HepG2 (cell line): ENCODE data around the gene KCTD15. TPM values are rescaled to one million over a fixed set of nuclear protein-coding genes. Genes with fewer than 3 reads are reported as not detected.

Experiments used
- DRAP1 ChIP-seq: IDR thresholded peaks from 2 replicates; pipeline ENCODE4 v1.6.1; 2016; ENCODE audit warnings: missing genetic modification reagents, missing compliant biosample characterization
- FOSL1 ChIP-seq: sonication (generic); formaldehyde crosslinking; IDR thresholded peaks from 2 replicates; pipeline ENCODE4 v1.9.0; 2021; ENCODE audit warnings: missing genetic modification reagents, borderline replicate concordance
- FOSL2 ChIP-seq: sonication (generic); formaldehyde crosslinking; IDR thresholded peaks from 2 replicates; pipeline ENCODE4 v1.4.0; 2020; ENCODE audit warnings: missing genetic modification reagents
- GLI4 ChIP-seq: sonication (generic); formaldehyde crosslinking; IDR thresholded peaks from 2 replicates; pipeline ENCODE4 v1.5.1; 2020; ENCODE audit warnings: missing genetic modification reagents, mild to moderate bottlenecking, moderate library complexity, borderline replicate concordance
- NONO ChIP-seq, 2 experiments: fragments of 450-650 bp in 1 of 2; sonication (generic) in 1 of 2; formaldehyde crosslinking in 1 of 2; IDR thresholded peaks in 1 of 2; conservative IDR thresholded peaks in 1 of 2; 2 replicates each; pipeline versions ENCODE4 v1.6.1 to v1.8.0; 2017 to 2022; ENCODE audit warnings: mild to moderate bottlenecking in 1 of 2, missing genetic modification reagents in 1 of 2, moderate library complexity in 1 of 2
- RFXAP ChIP-seq: sonication (generic); formaldehyde crosslinking; IDR thresholded peaks from 2 replicates; pipeline ENCODE4 v1.4.0; 2020; ENCODE audit warnings: missing genetic modification reagents, borderline replicate concordance
- RXRB ChIP-seq: IDR thresholded peaks from 2 replicates; pipeline ENCODE4 v1.6.1; 2016; ENCODE audit warnings: borderline replicate concordance, missing genetic modification reagents, missing compliant biosample characterization
- TEAD2 ChIP-seq: sonication (generic); formaldehyde crosslinking; IDR thresholded peaks from 2 replicates; pipeline ENCODE4 v1.9.0; 2021; ENCODE audit warnings: missing genetic modification reagents
- ZBTB7A ChIP-seq: sonication (generic); formaldehyde crosslinking; IDR thresholded peaks from 2 replicates; pipeline ENCODE4 v1.8.0; 2022; ENCODE audit warnings: mild to moderate bottlenecking, missing genetic modification reagents
- ZNF18 ChIP-seq: sonication (generic); formaldehyde crosslinking; IDR thresholded peaks from 2 replicates; pipeline ENCODE4 v1.8.0; 2022; ENCODE audit warnings: mild to moderate bottlenecking, missing genetic modification reagents; ENCODE audit not compliant: insufficient replicate concordance
- ZNF318 ChIP-seq: sonication (generic); formaldehyde crosslinking; IDR thresholded peaks from 2 replicates; pipeline ENCODE4 v1.4.0; 2020; ENCODE audit warnings: mild to moderate bottlenecking, missing genetic modification reagents
- ZNF350 ChIP-seq: sonication (generic); formaldehyde crosslinking; IDR thresholded peaks from 2 replicates; pipeline ENCODE4 v1.4.0; 2020; ENCODE audit warnings: mild to moderate bottlenecking, low read depth, missing genetic modification reagents, borderline replicate concordance
- ZNF367 ChIP-seq: sonication (generic); formaldehyde crosslinking; IDR thresholded peaks from 2 replicates; pipeline ENCODE4 v1.4.0; 2020; ENCODE audit warnings: missing genetic modification reagents, borderline replicate concordance
- ZNF569 ChIP-seq: sonication (generic); formaldehyde crosslinking; IDR thresholded peaks from 2 replicates; pipeline ENCODE4 v1.5.0; 2020; ENCODE audit warnings: mild to moderate bottlenecking, missing genetic modification reagents, moderate library complexity, borderline replicate concordance
- polyA plus RNA-seq, 8 experiments: library from polyadenylated mRNA; depleted of rRNA in 3 of 8; stranded (reverse) in 7 of 8; unstranded in 1 of 8; fragments of >200 nt; fragmentation: Illumina TruSeq in 4 of 8; extraction: Trizol in 4 of 8; gene quantifications; 2 replicates each; pipeline versions ENCODE4 v1.2.1 to v1.2.3, GENCODE V29; 2011 to 2016; ENCODE audit warnings: low read depth in 4 of 8, missing spikeins in 1 of 8, mixed read lengths in 1 of 8; ENCODE audit not compliant: insufficient read depth in 1 of 8
- total RNA-seq, 5 experiments: library from RNA; depleted of rRNA; stranded (reverse); fragments of >200 nt; fragmentation: Illumina TruSeq; extraction: Trizol; gene quantifications; 2 replicates each; pipeline ENCODE4 v1.2.3, GENCODE V29; 2016; ENCODE audit warnings: low read depth in 1 of 5
- TF ChIP-seq, protein P1 (sequence below): sonication (generic); formaldehyde crosslinking; IDR thresholded peaks from 2 replicates; pipeline ENCODE4 v1.4.0; 2020; ENCODE audit warnings: missing genetic modification reagents, low read depth, mild to moderate bottlenecking, borderline replicate concordance

KCTD15 gene
- total and polyA plus RNA-seq, 2 of the 13 experiments (the other 11 are each of a cell fraction or from before 2014, with no cell fraction given) = 13.2 to 16.7 TPM

DNA sequence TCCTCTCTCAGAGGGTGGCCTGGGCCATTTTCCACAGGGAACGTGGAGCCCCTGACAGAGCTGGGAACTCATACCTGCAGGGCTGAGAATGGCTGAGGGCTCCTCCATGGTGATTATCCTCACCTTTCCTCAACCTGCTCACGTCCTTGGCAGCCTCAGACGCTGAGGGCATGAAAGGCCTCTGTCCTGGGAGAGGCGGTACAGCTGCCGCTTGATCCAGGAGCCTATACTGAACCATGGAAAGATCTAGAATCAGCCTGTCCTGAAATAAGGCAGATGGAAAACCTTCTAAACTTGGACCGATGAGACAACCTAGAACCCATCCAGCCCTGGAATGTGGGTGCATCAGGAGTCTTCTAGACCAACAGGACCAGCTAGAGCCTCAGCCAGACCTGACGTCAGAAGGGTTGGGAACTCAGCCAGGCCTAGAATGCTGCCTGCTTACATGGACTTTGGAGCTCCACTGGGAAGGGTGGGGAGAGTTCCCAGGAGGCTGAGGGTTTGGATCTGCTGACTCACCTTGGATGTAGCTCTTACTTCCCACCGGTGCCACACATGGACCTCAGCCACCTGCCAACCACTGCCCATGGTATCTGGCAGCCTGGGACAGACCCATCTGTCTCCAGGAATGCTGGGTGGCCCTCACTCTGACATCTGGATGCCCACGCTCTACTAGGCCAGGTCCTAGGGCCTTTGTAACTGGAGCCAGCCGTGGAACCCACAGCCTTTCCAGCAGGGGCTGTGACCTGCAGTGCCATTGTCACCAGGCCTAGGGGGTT, 7.5 kb downstream of the KCTD15 start (continued):
- TF ChIP-seq ZNF318 (CRISPR knock-in tag) = 0 out of 2 replicates have a peak, but pooled peaks have one; percentile 34
- peak; percentile 28; the same call in 1 of the 2 replicates for TF ChIP-seq FOSL1 (CRISPR knock-in tag)
- no peak for TF ChIP-seq RFXAP (CRISPR knock-in tag)
- TF ChIP-seq RXRB = peak; percentile 12; the same call in 1 of the 2 replicates
- 0 out of 2 replicates have a peak, but pooled peaks have one; percentile 27 for TF ChIP-seq DRAP1
- no peak for TF ChIP-seq ZNF367 (CRISPR knock-in tag)
- TF ChIP-seq ZNF569 (CRISPR knock-in tag) = no peak
- TF ChIP-seq, protein P1, sequence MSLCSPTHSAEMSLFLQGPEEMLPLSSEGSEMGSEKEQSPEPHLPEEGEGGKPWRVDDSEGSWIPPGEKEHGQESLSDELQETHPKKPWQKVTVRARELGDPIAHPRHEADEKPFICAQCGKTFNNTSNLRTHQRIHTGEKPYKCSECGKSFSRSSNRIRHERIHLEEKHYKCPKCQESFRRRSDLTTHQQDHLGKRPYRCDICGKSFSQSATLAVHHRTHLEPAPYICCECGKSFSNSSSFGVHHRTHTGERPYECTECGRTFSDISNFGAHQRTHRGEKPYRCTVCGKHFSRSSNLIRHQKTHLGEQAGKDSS (CRISPR knock-in tag) = no peak
- no peak for TF ChIP-seq GLI4 (CRISPR knock-in tag)
- TF ChIP-seq NONO (IDR thresholded peaks at IDR 0.05) = no peak
- TF ChIP-seq NONO (CRISPR knock-in tag; conservative IDR thresholded peaks at IDR 0.05) = no peak
- TF ChIP-seq ZNF18 = no peak
- TF ChIP-seq ZNF350 (CRISPR knock-in tag) = no peak
- 0 out of 2 replicates have a peak, but pooled peaks have one; percentile 18 for TF ChIP-seq ZBTB7A (CRISPR knock-in tag)
- TF ChIP-seq TEAD2 = no peak
- TF ChIP-seq FOSL2 (CRISPR knock-in tag) = peak; percentile 86
